Fibroblast of gingiva (primary cell): Measurements from ENCODE around the gene SMARCA1.
"Not testable (repeated sequence)": the region's sequence is repeated elsewhere in the genome, so short reads cannot be mapped to it uniquely, and the experiment has no call there.

Source experiments
- DNase-seq: peaks from one replicate; pipeline ENCODE4 v3.0.0-alpha.2; 2011; ENCODE audit warnings: low read depth

SMARCA1 gene

GRCh38 chrX:129523079-129523911 is at the start of gene SMARCA1:
Gene SMARCA1, minus strand, starts transcription at chrX:129523490. Its CDS starts 120 bp downstream, at chrX:129523370.
- peak; percentile 66 for DNase-seq

GRCh38 chrX:129572422-129572821 is 49.1 kb upstream of the SMARCA1 start:
- peak; percentile 14 for DNase-seq

GRCh38 chrX:129568349-129568748 is 45.1 kb upstream of the SMARCA1 start:
- DNase-seq, result no peak

- peak; percentile 2 for DNase-seq
Measured at GRCh38 chrX:129566073-129566472, 42.8 kb upstream of the SMARCA1 start.

GRCh38 chrX:129565046-129565650 is 41.9 kb upstream of the SMARCA1 start:
- DNase-seq, result no peak

- not testable (repeated sequence) for DNase-seq
Measured at GRCh38 chrX:129564345-129564744, 41.1 kb upstream of the SMARCA1 start.

GRCh38 chrX:129561453-129561852 is 38.2 kb upstream of the SMARCA1 start:
- no peak for DNase-seq

- DNase-seq, result no peak
Measured at GRCh38 chrX:129559783-129560182, 36.5 kb upstream of the SMARCA1 start.

- DNase-seq, result no peak
Measured at GRCh38 chrX:129557844-129558480, 34.7 kb upstream of the SMARCA1 start.

- DNase-seq, result no peak
Measured at GRCh38 chrX:129556806-129557315, 33.6 kb upstream of the SMARCA1 start.

GRCh38 chrX:129554816-129555215 is 31.5 kb upstream of the SMARCA1 start:
- DNase-seq, result not testable (repeated sequence)

GRCh38 chrX:129553619-129554288 is 30.5 kb upstream of the SMARCA1 start:
- DNase-seq, result no peak

GRCh38 chrX:129549124-129549523 is 25.8 kb upstream of the SMARCA1 start:
- DNase-seq, result no peak

- no peak for DNase-seq
Measured at GRCh38 chrX:129545408-129545807, 22.1 kb upstream of the SMARCA1 start.

GRCh38 chrX:129544780-129545179 is 21.5 kb upstream of the SMARCA1 start:
- DNase-seq, result no peak

- DNase-seq, result peak; percentile 18
Measured at GRCh38 chrX:129540722-129541184, 17.5 kb upstream of the SMARCA1 start.

GRCh38 chrX:129540068-129540653 is 16.9 kb upstream of the SMARCA1 start, which contains the start of gene OCRL:
Gene OCRL, plus strand, starts transcription at chrX:129540259. Its CDS starts 181 bp downstream, at chrX:129540440.
- peak; percentile 49 for DNase-seq

GRCh38 chrX:129534816-129535578 is 11.7 kb upstream of the SMARCA1 start:
- DNase-seq, result no peak

- no peak for DNase-seq
Measured at GRCh38 chrX:129531132-129531531, 7.8 kb upstream of the SMARCA1 start.

GRCh38 chrX:129530410-129530809 is 7.1 kb upstream of the SMARCA1 start:
- no peak for DNase-seq
